Gastrocnemius medialis (tissue), 4 donors: Measurements from ENCODE around the gene SHROOM3.

Experiments used
- POLR2A ChIP-seq, 2 donors: fragments of 450-650 bp; IDR thresholded peaks; one replicate each; pipeline ENCODE4 v1.6.1; 2017; ENCODE audit warnings: antibody characterized with exemption in 2 of 2, mild to moderate bottlenecking in 2 of 2, moderate library complexity in 2 of 2
- TF ChIP-seq, protein P1 (sequence below), 5 experiments: fragments of 450-650 bp in 3 of 5; fragments of 200-600 bp in 2 of 5; sonication (generic) in 2 of 5; IDR thresholded peaks in 4 of 5; conservative IDR thresholded peaks in 1 of 5; 1 replicate in 4 of 5; 2 replicates in 1 of 5; pipeline ENCODE4 v1.5.1; 2016 to 2019; ENCODE audit warnings: antibody characterized with exemption in 5 of 5, mild to moderate bottlenecking in 3 of 5, moderate library complexity in 3 of 5

DNA sequence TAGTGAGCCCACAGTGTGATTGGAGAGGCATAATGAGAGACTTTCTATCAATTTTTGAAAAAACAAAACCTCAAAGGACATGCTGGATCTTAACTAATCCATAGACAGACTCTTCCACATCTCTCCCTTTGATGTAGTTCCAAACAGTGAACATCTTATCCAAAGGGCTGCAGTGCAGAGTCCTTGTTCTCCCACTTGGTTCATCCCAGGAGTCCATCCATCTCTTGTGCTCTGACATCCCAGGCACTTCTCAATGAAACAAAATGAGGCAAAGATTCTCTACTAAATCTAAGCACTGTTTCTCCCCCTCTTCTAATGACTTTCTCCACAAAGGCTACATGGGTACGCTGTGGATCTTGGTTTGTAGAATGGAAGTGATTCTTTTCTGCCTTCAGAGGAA lies 8.3 kb downstream of the SHROOM3 start:
- TF ChIP-seq POLR2A (IDR thresholded peaks at IDR 0.05), result no peak
- TF ChIP-seq, protein P1, sequence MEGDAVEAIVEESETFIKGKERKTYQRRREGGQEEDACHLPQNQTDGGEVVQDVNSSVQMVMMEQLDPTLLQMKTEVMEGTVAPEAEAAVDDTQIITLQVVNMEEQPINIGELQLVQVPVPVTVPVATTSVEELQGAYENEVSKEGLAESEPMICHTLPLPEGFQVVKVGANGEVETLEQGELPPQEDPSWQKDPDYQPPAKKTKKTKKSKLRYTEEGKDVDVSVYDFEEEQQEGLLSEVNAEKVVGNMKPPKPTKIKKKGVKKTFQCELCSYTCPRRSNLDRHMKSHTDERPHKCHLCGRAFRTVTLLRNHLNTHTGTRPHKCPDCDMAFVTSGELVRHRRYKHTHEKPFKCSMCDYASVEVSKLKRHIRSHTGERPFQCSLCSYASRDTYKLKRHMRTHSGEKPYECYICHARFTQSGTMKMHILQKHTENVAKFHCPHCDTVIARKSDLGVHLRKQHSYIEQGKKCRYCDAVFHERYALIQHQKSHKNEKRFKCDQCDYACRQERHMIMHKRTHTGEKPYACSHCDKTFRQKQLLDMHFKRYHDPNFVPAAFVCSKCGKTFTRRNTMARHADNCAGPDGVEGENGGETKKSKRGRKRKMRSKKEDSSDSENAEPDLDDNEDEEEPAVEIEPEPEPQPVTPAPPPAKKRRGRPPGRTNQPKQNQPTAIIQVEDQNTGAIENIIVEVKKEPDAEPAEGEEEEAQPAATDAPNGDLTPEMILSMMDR (IDR thresholded peaks at IDR 0.05 in 4 of 5, conservative IDR thresholded peaks at IDR 0.05 in 1 of 5), result no peak
